NCI-H2029 treated with DMSO at 0.1 percent for 48 hours (cell line): ENCODE data around the gene TTR.
A peak's percentile ranks its signal among the peaks of the same experiment; 100 is the strongest.

ENCODE experiments used
- DNase-seq: peaks from one replicate; lab custom pipeline; 2025; lab: John Stamatoyannopoulos, UW

Gene TTR

DNA sequence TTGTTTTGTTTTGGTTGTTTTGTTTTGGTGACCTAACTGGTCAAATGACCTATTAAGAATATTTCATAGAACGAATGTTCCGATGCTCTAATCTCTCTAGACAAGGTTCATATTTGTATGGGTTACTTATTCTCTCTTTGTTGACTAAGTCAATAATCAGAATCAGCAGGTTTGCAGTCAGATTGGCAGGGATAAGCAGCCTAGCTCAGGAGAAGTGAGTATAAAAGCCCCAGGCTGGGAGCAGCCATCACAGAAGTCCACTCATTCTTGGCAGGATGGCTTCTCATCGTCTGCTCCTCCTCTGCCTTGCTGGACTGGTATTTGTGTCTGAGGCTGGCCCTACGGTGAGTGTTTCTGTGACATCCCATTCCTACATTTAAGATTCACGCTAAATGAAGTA lies at the start of gene TTR:
TTR (plus strand) TSS at position 250 of the 400 bp plus-strand sequence; CDS start at position 276, 26 bp downstream.
- no peak for DNase-seq

DNA sequence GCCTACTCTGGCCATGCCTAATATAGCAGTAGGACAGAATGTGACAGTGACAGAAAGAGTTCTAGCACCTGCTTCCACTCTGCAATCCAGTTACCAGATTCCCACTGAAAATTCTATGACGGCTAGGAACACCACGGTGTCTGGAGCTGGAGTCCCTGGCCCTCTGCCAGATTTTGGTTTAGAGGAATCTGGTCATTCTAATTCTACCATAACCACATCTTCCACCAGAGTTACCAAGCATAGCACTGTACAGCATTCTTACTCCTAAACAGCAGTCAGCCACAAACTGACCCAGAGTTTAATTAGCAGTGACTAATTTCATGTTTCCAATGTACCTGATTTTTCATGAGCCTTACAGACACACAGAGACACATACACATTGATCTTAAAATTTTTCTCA lies 45.2 kb upstream of the TTR start:
- DNase-seq: no peak

DNA sequence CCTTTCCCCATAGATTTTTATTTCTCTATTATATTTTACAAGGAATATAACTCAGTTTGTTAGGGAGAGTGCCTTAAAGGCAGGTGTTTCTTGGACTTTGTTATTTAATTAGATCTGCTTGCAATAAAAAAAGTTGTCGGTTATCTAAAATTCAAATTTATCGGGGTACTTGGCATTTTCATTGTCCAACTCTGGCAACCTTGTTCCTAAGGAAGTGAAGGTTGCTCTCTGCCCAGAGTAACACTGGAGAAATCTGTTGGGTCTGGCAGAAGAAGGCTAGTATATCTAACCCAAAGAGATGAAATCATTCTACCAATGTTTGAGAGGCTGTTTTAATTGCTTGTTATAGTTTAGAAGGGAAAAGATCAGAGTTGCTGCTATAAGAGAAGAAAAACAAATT lies 42.8 kb upstream of the TTR start:
- DNase-seq: no peak

DNA sequence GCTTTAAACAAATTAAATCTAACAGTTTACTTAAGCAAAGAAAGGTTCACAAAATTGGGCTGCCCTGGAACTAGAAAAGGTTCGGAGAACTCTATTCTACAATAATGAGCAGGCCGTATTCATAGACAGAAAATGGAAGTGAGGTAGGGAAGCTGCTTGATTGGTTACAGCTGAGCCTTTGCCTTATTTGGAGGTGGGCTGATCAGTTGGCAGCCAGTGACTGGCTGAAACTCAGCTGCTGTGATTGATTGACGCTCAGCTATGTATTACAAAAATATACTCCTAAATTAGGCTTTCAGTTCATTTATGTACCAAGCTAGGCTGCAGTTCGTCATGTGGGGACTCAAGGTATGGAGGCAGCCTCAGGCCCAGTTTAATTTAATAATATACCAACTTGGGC lies 42.3 kb upstream of the TTR start:
- no peak for DNase-seq

DNA sequence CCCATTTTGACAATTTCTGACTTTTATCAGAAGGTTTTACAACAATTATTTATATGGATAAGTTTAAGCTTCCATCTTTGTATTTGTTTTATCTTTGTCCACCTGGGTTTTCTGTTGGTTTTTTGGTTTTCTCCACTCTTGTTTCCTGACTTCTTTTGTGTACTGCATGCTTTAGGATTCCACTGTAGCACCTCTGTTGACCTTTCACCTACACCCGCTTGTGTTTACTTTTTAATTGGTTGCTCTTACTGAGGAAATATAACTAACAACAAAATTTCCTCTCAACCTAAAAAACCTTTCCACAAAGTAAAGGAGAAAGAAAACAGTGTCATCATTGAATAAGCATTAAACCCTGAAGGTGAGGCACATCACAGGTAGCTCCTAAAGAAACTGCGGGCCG lies 39.8 kb upstream of the TTR start:
- DNase-seq: no peak

DNA sequence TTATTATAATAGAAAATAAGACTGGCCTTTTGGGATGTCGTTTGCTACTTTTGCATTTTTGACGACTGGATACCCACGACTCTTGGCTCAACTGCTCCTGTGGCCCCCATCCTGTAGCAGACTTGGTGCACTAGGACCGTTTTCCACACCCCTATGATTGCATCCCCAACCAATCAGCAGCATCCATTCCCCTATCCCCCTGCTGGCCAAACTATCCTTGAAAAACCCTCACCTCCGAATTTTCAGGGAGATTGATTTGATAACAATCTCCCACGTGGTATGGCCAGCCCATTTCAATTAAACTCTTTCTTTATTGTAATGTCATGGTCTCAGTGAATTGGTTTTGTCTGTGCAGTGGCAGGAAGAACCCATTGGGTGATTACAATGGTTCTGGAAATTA lies 37.9 kb upstream of the TTR start:
- DNase-seq: no peak

DNA sequence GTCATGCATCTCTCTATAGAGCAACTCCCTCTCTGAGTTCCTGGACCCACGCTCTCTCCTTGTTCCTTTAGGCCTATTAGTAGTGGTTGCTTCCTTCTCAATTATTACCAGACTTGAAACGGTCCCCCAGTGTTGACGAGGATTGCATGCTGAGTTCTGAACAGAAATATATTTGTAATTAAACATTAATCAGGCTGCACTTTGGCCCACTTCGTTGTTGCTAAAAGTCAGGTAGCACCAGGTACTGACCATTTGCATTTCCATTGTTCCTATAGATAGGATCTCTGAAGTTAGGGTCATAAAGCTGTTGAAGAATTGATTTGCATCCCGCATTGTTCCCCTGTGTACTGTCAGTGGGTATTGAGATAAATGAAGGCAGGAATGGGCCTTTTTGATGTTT lies 36.9 kb upstream of the TTR start:
- DNase-seq: no peak

DNA sequence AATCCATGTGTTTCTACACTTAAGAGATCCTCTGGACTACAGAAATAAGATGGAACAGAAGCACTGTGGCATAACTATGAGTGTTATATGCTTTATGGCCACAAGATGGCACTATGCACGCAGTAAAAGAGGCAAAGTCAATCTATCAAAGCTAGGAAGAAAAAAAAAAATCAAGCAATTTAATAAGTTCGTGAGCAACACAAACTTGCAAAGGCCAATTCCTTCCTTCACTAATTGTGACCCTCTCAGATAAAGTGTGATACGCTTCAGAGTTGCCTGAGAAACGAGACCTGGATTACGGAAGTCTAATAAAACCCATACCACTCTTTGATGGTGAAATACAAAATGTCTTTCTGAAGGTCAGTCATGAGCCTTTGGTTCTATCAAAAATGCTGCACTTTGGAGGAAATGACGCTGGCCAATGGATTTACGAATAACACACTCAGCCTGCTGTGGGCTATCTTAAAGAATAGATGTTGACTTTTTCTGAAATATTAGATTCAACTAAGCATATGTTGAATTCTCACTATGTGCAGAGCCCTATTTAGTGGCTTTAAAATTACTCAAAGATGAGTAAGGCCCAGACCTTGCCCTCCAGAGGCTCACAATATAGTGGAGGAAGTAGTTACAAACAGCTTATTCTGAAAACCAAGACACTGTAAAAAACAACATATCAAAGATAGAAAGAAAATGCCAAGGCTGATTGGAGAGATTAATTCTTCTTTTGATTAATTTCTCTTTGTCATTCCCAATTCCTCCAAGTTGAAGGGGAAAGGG lies 35.5 kb upstream of the TTR start:
- DNase-seq: peak; percentile 41

DNA sequence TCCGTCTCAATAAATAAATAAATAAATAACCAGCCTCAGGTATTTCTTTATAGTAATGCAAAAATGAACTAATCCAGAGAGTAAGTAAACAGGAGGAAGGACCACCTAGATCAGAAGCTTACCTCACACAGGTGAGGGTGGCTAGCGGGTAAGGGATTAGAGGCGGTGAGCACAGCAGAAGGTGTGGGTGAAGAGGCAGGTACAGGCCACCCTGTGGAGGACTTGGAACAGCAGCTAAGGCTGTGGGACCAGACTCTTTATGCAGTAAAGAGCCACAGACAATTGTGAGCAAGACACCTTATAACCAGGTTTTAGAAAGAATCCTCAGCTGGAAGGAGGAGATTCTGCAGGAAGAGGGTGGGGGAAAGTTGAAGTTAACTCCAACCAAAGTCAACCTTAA lies 34.2 kb upstream of the TTR start:
- no peak for DNase-seq

DNA sequence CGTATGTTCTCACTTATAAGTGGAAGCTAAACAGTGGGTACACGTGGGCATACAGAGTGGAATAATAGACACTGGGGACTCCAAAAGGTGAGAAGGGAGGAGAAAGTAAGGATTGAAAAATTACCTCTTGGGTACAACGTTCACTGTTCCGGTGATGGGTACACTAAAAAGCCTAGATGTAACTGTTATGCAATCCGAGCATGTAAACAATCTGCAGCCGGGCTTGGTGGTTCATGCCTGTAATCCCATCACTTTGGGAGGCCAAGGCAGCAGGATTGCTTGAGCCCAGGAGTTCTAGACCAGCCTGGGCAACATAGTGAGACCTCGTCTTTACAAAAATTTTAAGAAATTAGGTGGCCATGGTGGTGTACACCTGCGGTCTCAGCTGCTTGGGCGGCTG lies 33.1 kb upstream of the TTR start:
- no peak for DNase-seq

DNA sequence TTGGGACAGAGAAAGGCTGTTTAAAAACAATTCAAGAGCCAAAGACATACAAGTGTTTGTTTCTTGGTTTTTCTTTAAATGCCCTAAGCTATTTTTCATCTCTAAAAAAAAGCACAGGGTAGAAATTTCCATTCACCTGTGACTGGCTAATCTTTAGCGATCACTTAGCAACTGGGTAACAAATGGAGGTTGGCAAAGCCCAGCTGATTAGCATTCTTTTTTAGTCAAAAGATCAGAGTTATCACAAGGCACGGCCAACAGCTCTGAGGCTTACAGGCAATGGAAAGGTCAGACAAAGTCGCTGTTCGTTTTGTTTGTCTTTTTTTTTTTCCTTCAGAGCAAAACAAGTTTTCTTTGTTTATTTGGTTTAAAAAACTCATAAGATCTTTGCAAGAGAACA lies 29.0 kb upstream of the TTR start:
- DNase-seq: no peak

DNA sequence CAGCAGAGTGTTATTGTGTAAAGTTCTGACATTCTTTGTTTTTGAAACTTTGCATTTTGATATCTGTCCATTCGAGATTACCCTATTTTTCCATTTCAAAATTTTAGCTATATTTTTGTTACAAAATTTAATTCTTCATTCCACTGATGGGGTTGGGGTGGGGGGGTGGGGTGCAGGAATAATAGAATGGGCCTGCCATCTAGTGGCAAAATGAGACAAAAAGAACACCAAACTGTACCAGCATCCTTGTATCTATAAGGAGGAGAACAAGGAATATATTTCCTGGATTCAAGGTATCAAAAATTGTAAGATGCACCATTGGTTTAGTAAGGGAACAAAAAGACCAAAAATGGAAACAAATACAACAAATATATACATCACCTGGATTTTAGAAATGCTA lies 27.9 kb upstream of the TTR start:
- no peak for DNase-seq

DNA sequence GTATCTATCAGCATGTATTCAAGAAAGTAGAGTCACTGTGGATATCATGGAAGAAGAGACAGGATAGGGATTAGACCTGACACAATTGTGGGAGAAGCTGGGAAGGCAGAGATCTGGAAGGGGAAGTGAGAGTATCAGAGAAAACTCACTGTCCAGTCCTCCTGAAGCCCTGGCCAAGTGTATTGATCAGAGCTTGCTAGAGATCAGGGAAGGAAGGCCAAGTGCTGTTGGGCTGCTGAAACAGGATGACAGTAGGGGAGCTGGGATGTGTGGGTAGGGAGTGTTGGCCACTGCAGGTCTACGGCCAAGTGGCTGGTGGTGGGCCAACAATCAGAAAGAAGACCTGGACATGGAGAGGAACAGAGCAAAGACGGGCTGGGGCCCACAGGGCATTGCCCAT lies 26.3 kb upstream of the TTR start:
- DNase-seq: no peak

DNA sequence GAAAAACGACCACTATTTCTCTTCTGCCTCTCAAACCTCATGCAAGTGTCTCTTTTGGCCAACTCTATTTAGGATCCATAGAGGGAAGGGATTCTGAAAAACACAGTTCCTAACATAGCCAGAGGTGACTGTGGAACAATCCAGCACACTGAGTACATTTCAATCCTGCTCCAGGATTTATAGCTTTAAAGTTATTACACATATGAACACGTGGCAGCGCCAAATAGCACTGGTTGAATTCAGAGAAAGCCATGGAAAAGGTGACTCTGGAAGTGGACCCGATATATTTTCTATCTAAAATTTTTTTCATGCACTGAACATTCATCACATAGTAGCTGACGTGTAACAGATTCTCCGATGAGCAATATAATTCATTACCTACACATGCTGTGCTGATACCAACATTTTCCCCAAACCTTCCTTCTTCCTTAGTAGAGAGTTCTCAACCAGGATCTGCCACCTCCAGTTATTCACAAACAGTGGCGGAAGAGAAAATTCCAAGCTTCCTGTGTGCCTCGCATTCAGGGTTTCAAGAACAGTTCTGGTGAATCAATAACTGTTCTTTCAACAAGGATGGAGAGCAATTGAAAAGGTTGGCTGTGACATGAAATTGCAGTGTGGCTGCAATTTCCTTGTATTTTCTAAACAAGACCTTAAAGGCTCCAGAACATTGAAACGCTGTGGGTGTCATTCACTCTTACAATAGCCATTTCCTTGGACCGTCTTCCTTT lies 25.7 kb upstream of the TTR start:
- DNase-seq: no peak

DNA sequence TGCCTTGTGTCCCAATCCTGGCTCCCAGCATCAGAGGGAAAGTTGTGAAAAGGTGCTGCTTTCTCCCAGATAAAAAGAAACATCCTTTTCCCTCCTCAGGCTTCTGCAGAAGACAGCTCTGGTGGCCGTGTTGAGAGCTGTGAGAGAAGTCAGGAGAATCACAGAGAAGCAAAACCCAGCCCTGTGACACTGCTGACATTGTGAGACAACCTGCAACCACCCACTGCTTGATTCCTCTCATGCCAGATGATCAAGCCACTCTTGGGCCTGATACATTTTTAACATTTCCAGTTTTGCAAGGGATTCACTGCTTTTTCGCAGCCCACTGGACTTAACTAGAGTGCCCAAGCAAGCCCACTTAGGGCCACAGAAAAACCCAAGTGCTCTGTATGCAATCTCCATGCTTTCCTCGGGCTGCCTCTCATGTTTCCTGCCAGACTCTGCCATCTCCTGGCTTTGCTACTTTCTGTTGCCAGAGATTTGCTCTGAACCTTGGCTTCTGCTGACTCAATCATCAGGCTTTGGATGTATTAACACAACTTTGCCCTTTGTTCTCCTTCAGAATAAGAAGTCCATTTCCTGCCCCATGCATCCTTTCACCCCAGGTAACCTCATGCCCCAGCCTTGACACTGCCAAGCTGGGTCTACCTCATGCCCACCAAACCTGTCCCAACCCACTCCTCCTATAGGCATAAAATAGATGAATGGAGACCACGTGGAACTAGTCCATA lies 24.9 kb upstream of the TTR start:
- DNase-seq: no peak

DNA sequence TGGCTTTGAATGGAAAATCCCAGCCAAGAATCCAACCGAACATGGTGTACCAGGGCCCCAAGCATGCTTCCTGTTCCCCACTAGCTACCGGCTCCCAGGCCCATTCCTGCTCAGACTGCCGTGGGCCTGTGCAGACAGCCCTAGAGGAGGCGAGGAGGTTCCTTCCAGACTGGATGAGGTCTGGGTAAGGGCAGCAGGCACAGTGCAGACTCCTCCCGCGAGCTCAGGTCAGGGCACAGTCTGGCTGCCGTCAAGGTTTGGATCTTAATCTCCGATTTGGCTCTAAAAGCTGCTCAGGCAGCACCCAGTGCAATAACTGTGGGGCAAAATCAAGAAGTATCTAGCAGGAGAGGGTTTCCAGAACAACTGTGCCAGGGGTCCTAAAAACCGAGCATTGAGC lies 19.3 kb upstream of the TTR start:
- DNase-seq: no peak

DNA sequence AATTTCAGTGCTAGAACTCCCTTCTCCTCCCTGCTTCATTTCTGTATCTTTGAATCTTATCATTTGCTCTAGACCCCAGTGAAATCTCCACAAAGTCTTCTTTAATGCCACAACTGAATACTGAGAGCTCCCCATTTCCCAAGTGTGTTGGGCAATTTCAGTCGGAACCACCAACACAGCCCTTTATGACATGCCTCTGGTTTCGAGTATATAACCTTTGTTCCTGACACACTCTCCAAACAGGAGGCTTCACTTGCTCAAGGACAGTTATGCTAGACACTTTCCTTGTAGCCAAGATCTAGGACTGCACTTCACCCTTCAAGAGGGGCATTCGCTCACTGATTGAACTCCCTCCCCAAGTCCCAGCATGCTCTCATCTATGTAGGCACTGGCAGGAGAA lies 18.6 kb upstream of the TTR start:
- DNase-seq: no peak

DNA sequence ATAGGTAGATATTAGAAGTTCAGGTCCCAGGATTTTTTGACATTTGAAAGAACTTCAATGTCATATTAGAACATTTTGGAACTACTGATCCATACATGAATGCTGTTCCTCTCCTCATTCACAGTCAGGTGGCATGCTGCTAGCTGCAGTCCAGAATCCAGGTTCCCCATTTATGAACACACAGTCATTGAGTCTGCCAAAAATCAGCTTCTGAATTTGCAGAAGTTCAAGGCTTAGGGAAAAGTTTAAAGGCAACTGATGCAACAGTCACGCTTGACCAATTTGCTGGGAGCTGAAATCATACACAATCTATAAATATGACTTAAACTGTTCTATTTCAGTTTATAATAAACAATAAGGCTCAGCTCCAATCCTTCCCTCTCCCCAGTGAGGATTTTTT lies 17.3 kb upstream of the TTR start:
- DNase-seq: no peak

DNA sequence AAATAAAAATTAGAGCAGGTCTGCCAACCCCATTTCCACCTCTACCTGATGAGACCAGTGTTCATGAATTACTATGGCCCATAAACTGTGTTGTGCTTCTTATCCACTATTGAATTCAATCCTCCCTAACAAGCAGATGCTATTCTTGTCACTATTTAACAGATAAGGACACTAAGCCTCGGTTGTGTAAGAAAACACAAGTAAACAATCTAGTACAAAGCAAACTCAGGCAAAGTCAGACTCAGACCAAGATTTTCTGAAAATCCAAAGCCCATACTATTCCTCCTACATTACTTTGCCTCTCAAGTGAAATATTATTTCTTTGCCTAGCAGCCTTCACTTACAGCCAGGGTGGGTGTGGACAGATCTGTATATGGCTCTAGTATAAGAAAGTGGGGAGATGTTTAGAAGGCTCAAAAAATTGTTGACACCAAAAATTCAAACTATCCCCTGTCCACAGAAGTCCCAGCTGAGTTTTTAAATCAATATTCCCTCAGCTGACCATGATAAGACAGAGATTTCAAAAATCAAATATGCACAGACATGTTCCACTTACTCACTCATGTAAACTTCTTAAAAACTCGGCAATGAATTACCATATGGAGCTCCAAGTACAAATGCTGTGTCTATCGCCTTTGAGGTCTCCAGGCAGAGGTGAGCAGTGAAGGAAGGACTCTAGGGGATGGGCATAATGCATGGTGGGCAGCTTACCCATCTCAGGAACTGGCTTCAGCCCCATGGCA lies 16.0 kb upstream of the TTR start:
- DNase-seq: no peak

DNA sequence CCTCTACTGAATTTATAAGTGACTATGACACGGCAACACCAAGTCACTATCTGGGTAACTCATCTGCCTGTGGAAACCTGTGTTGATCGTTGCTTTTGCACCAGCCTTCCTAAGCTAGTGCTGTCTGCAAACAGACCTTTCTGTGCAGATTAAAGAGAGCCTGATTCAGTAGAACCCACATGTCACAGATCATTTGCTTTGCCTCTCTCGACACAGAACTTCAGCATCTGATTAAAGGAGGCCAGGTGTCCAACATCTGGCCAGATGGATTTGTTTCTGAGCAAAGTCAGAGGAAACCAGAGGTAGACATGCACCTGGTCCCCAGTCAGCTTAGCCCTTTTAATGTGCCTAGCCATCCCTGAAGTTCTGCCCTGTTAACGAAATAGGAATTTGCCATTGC lies 15.0 kb upstream of the TTR start:
- no peak for DNase-seq

DNA sequence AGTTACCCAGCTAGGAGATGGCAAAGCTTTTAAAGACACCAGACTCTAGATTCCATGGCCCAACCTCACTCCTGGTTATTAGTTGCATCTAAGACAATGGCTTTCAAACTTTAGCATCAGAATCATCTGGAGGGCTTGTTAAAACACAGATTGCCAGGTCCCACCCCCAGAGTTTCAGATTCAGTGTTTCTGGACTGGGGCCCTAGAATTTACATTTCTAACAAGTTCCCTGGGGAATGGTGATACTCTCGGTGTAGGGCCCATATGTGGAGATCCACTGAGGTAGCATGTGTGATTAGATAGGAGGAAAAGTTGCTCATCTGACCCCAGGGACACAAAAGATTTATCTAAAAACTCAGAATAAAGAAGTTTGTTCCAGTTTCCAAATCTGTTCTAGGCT lies 14.5 kb upstream of the TTR start:
- no peak for DNase-seq

DNA sequence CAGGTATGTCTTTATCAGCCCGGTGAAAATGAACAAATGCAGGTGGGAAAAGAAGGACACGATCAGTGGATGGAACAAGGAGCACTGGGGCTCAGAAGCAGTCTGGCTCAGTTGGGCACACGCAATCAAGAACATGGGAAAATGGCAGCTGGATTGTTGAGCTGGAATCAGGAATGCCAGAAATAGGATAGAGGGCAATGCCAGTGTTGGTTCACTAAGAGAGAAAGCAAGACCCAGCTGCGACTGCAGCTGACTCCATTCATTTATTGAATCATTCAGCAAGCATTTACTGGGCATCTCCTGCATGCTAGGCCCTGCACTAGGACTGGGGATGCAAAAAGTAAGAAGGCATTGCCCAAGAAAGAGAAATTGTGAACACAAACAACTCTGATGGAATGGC lies 13.6 kb upstream of the TTR start:
- no peak for DNase-seq
